Fibroblast of lung (primary cell): ENCODE measurements around the gene MAP4K2.

Experiments
- CTCF ChIP-seq, 2 donors: IDR thresholded peaks in 1 of 2; conservative IDR thresholded peaks in 1 of 2; 1 replicate in 1 of 2; 2 replicates in 1 of 2; pipeline ENCODE4 v1.5.1; 2011 to 2012; ENCODE audit warnings: low read length in 2 of 2, control low read depth in 1 of 2, inconsistent platforms in 1 of 2, low read depth in 1 of 2, mild to moderate bottlenecking in 1 of 2
- EZH2 ChIP-seq: IDR thresholded peaks from 2 replicates; pipeline ENCODE4 v1.5.1; 2012; ENCODE audit warnings: low read length, control low read depth, mild to moderate bottlenecking; ENCODE audit errors: missing control alignments

- TF ChIP-seq EZH2 (no peak), CTCF (conservative IDR thresholded peaks at IDR 0.05 in 1 of 2, IDR thresholded peaks at IDR 0.05 in 1 of 2; ENCODE audit: low read depth in 1 of 2, low read length in 2 of 2) (no peak)
Observed at GRCh38 chr11:64750361-64751054, 52.5 kb downstream of the MAP4K2 start.
